MM.1S (cell line): ENCODE measurements around the gene ADD1.

Experiments
- DNase-seq: peaks from one replicate; pipeline ENCODE4 v3.0.0-alpha.2; 2015
- H2AFZ ChIP-seq: fragments of 300-600 bp; sonication (generic); 2 replicates; pipeline ENCODE4 v1.6.0; 2016; ENCODE audit warnings: antibody characterized with exemption, low read length
- H3F3A ChIP-seq: fragments of 300-600 bp; sonication (generic); 2 replicates; pipeline ENCODE4 v1.6.1; 2016; ENCODE audit warnings: mild to moderate bottlenecking, antibody characterized with exemption, low read length, moderate library complexity, mixed read lengths; ENCODE audit not compliant: insufficient read depth
- H3K27ac ChIP-seq: fragments of 300-600 bp; sonication (generic); 2 replicates; pipeline ENCODE4 v1.5.1; 2016; ENCODE audit warnings: mild to moderate bottlenecking, low read length
- H3K27me3 ChIP-seq: fragments of 300-600 bp; sonication (generic); replicated peaks from 2 replicates; pipeline ENCODE4 v1.6.0; 2016; ENCODE audit warnings: low read length; ENCODE audit not compliant: insufficient read depth
- H3K36me3 ChIP-seq: fragments of 300-600 bp; sonication (generic); replicated peaks from 2 replicates; pipeline ENCODE4 v1.6.1; 2016; ENCODE audit warnings: mild to moderate bottlenecking, low read length, mixed read lengths; ENCODE audit not compliant: insufficient read depth
- H3K4me1 ChIP-seq: fragments of 300-600 bp; sonication (generic); 2 replicates; pipeline ENCODE4 v1.6.1; 2016; ENCODE audit warnings: low read length, mixed read lengths
- H3K4me2 ChIP-seq: fragments of 300-600 bp; sonication (generic); 2 replicates; pipeline ENCODE4 v1.6.0; 2016; ENCODE audit warnings: low read depth, low read length
- H3K4me3 ChIP-seq: fragments of 300-600 bp; sonication (generic); 2 replicates; pipeline ENCODE4 v1.5.1; 2016; ENCODE audit warnings: low read length, mixed read lengths
- H3K79me2 ChIP-seq: fragments of 300-600 bp; sonication (generic); 2 replicates; pipeline ENCODE4 v1.6.1; 2016; ENCODE audit warnings: mixed run types, low read length, mixed read lengths
- H3K9ac ChIP-seq: fragments of 300-600 bp; sonication (generic); 2 replicates; pipeline ENCODE4 v1.6.1; 2016; ENCODE audit warnings: low read length, mixed read lengths
- H3K9me2 ChIP-seq: fragments of 300-600 bp; sonication (generic); replicated peaks from 2 replicates; pipeline ENCODE4 v1.6.1; 2016; ENCODE audit warnings: mild to moderate bottlenecking, low read length, mixed read lengths; ENCODE audit not compliant: insufficient read depth
- H3K9me3 ChIP-seq: fragments of 300-600 bp; sonication (generic); replicated peaks from 2 replicates; pipeline ENCODE4 v1.6.1; 2016; ENCODE audit warnings: mild to moderate bottlenecking, low read length, mixed read lengths; ENCODE audit not compliant: insufficient read depth
- H4K20me1 ChIP-seq: fragments of 300-600 bp; sonication (generic); 2 replicates; pipeline ENCODE4 v1.6.1; 2016; ENCODE audit warnings: mild to moderate bottlenecking, low read length, moderate library complexity, mixed read lengths; ENCODE audit not compliant: insufficient read depth
- CTCF ChIP-seq: fragments of 300-600 bp; sonication (generic); IDR thresholded peaks from 2 replicates; pipeline ENCODE4 v1.5.1; 2016; ENCODE audit warnings: antibody characterized with exemption, low read length, mixed read lengths
- EZH2 ChIP-seq: fragments of 300-600 bp; sonication (generic); optimal IDR thresholded peaks from 2 replicates; pipeline ENCODE3; 2017; ENCODE audit warnings: low read depth, mild to moderate bottlenecking, antibody characterized with exemption, low read length, mixed read lengths
- EZH2phosphoT487 ChIP-seq: fragments of 300-600 bp; sonication (generic); IDR thresholded peaks from 2 replicates; pipeline ENCODE4 v1.6.1; 2018; ENCODE audit warnings: antibody characterized with exemption, low read length

The ADD1 gene

GRCh38 chr4:2947926-2948325 lies 104.3 kb downstream of the ADD1 start:
- no peaks in the 10 kb centered on the region for H3K9me3 ChIP-seq
- no peak for DNase-seq
- no peaks in the 10 kb centered on the region; the same call in 1 of the 2 replicates for H3F3A ChIP-seq
- no peaks in the 10 kb centered on the region for H3K9me2 ChIP-seq
- no peaks in the 10 kb centered on the region for H3K4me1 ChIP-seq
- H3K36me3 ChIP-seq, result peaks cover 22% of the 10 kb centered on the region
- H3K4me2 ChIP-seq, result no peak overlapping the region
- H3K79me2 ChIP-seq, result peaks cover 24% of the 10 kb centered on the region
- H3K4me3 ChIP-seq, result no peak overlapping the region
- no peak overlapping the region for H3K9ac ChIP-seq
- H2AFZ ChIP-seq, result no peak overlapping the region
- TF ChIP-seq EZH2phosphoT487, result no peak
- TF ChIP-seq CTCF, result no peak
- TF ChIP-seq EZH2, result no peak
- H3K27me3 ChIP-seq, result no peaks in the 10 kb centered on the region
- H3K27ac ChIP-seq, result no peak overlapping the region
- no peaks in the 10 kb centered on the region for H4K20me1 ChIP-seq

GRCh38 chr4:2948895-2949781 lies 105.5 kb downstream of the ADD1 start:
- Histone ChIP-seq H3K36me3 (peaks cover 22% of the 10 kb centered on the region), H3F3A (peaks cover under 1% of the 10 kb centered on the region), H2AFZ (no peak overlapping the region), H3K4me3 (no peak overlapping the region), H3K27me3 (no peaks in the 10 kb centered on the region), H3K27ac (no peak overlapping the region), H3K4me2 (no peak overlapping the region), H3K9me3 (no peaks in the 10 kb centered on the region), H3K9me2 (no peaks in the 10 kb centered on the region), H3K9ac (no peak overlapping the region), H4K20me1 (no peaks in the 10 kb centered on the region), H3K79me2 (peaks cover 27% of the 10 kb centered on the region), H3K4me1 (no peaks in the 10 kb centered on the region)
- no peak for DNase-seq
- TF ChIP-seq EZH2, result no peak
- TF ChIP-seq EZH2phosphoT487, result no peak
- peak; percentile 24 for TF ChIP-seq CTCF

- no peak overlapping the region for H2AFZ ChIP-seq
- H3K9me3 ChIP-seq, result no peaks in the 10 kb centered on the region
- H3K79me2 ChIP-seq, result peaks cover 27% of the 10 kb centered on the region
- no peak overlapping the region for H3K4me3 ChIP-seq
- H3F3A ChIP-seq, result peaks cover 7% of the 10 kb centered on the region
- no peaks in the 10 kb centered on the region for H4K20me1 ChIP-seq
- no peaks in the 10 kb centered on the region for H3K27me3 ChIP-seq
- H3K36me3 ChIP-seq, result peaks cover 22% of the 10 kb centered on the region
- H3K4me1 ChIP-seq, result no peaks in the 10 kb centered on the region
- H3K9ac ChIP-seq, result no peak overlapping the region
- H3K9me2 ChIP-seq, result no peaks in the 10 kb centered on the region
- no peak for DNase-seq
- H3K27ac ChIP-seq, result no peak overlapping the region
- H3K4me2 ChIP-seq, result no peak overlapping the region
- TF ChIP-seq EZH2phosphoT487 (no peak), EZH2 (no peak), CTCF (no peak)
These were observed 106.1 kb downstream of the ADD1 start for GRCh38 chr4:2949782-2950125.
